CD14-positive monocyte (primary cell): ENCODE data around the gene KCNB1. TPM values are rescaled to one million over a fixed set of nuclear protein-coding genes. Genes with fewer than 3 reads are reported as not detected.

ENCODE experiments used
- DNase-seq, 3 donors: peaks; one replicate each; pipeline ENCODE4 v3.0.0-alpha.2; 2011 to 2022
- H2AFZ ChIP-seq: 2 replicates; pipeline ENCODE4 v1.6.0; 2012; ENCODE audit warnings: mild to moderate bottlenecking, low read depth, low read length, inconsistent platforms; ENCODE audit not compliant: insufficient read depth, poor library complexity, severe bottlenecking
- H3K27ac ChIP-seq, 2 donors: 1 replicate in 1 of 2; 2 replicates in 1 of 2; pipeline ENCODE4 v1.5.1; 2012 to 2013; ENCODE audit warnings: low read length in 2 of 2, control low read depth in 1 of 2, inconsistent platforms in 1 of 2, low read depth in 1 of 2, mild to moderate bottlenecking in 1 of 2
- H3K27me3 ChIP-seq, 2 donors: one replicate each; pipeline versions ENCODE4 v1.6.0 to v1.6.1; 2011 to 2013; ENCODE audit warnings: low read length in 2 of 2; ENCODE audit not compliant: control insufficient read depth in 2 of 2, insufficient read depth in 2 of 2
- H3K36me3 ChIP-seq, 2 donors: replicated peaks in 1 of 2; 1 replicate in 1 of 2; 2 replicates in 1 of 2; pipeline versions ENCODE4 v1.5.1 to v1.6.1; 2012 to 2013; ENCODE audit warnings: low read length in 2 of 2, control low read depth in 1 of 2, inconsistent platforms in 1 of 2, mild to moderate bottlenecking in 1 of 2; ENCODE audit not compliant: insufficient read depth in 2 of 2, control insufficient read depth in 1 of 2
- H3K4me1 ChIP-seq, 2 donors: 1 replicate in 1 of 2; 2 replicates in 1 of 2; pipeline versions ENCODE4 v1.5.1 to v1.6.1; 2012 to 2013; ENCODE audit warnings: low read length in 2 of 2, control low read depth in 1 of 2, inconsistent platforms in 1 of 2, mild to moderate bottlenecking in 1 of 2, moderate library complexity in 1 of 2; ENCODE audit not compliant: insufficient read depth in 2 of 2, control insufficient read depth in 1 of 2
- H3K4me2 ChIP-seq: replicated peaks from 2 replicates; pipeline ENCODE3; 2012; ENCODE audit warnings: low read length, moderate library complexity, mild to moderate bottlenecking; ENCODE audit not compliant: poor library complexity, severe bottlenecking; ENCODE audit errors: extremely low read depth
- H3K4me3 ChIP-seq, 3 experiments: fragments of 200-600 bp in 1 of 3; sonication (generic) in 1 of 3; replicated peaks in 1 of 3; 1 replicate in 2 of 3; 2 replicates in 1 of 3; pipeline ENCODE4 v1.5.1; 2011 to 2013; ENCODE audit warnings: low read length in 3 of 3, mild to moderate bottlenecking in 3 of 3, control low read depth in 2 of 3, low read depth in 2 of 3, inconsistent platforms in 1 of 3, moderate library complexity in 1 of 3
- H3K79me2 ChIP-seq: 2 replicates; pipeline ENCODE4 v1.6.0; 2012; ENCODE audit warnings: mild to moderate bottlenecking, control low read depth, inconsistent platforms, low read length, moderate library complexity; ENCODE audit not compliant: insufficient read depth
- H3K9ac ChIP-seq: 2 replicates; pipeline ENCODE4 v1.6.0; 2017; ENCODE audit warnings: low read length, mild to moderate bottlenecking; ENCODE audit not compliant: insufficient read depth, poor library complexity, severe bottlenecking
- H3K9me3 ChIP-seq, 2 donors: replicated peaks in 1 of 2; 1 replicate in 1 of 2; 2 replicates in 1 of 2; pipeline versions ENCODE4 v1.5.1 to v1.6.1; 2012 to 2013; ENCODE audit warnings: low read length in 2 of 2, control low read depth in 1 of 2; ENCODE audit not compliant: control insufficient read depth in 1 of 2, insufficient read depth in 1 of 2
- H4K20me1 ChIP-seq: 2 replicates; pipeline ENCODE4 v1.6.0; 2012; ENCODE audit warnings: mild to moderate bottlenecking, low read length, control low read depth, moderate library complexity; ENCODE audit not compliant: insufficient read depth
- H3K27ac Mint-ChIP-seq, 7 donors: one replicate each; pipeline ENCODE4 v1.8.0; 2020; ENCODE audit warnings: mild to moderate bottlenecking in 7 of 7, mixed read lengths in 7 of 7, moderate library complexity in 6 of 7, inconsistent platforms in 2 of 7
- H3K27me3 Mint-ChIP-seq, 3 donors: one replicate each; pipeline ENCODE4 v1.8.0; 2021 to 2022; ENCODE audit warnings: low read depth in 3 of 3, mild to moderate bottlenecking in 3 of 3, mixed read lengths in 3 of 3, moderate library complexity in 3 of 3, inconsistent platforms in 1 of 3
- H3K36me3 Mint-ChIP-seq, 2 donors: one replicate each; pipeline ENCODE4 v1.8.0; 2020; ENCODE audit warnings: mixed read lengths in 2 of 2, inconsistent platforms in 1 of 2, mild to moderate bottlenecking in 1 of 2
- H3K4me1 Mint-ChIP-seq: one replicate; pipeline ENCODE4 v1.8.0; 2020; ENCODE audit warnings: mild to moderate bottlenecking, mixed read lengths
- H3K4me3 Mint-ChIP-seq, 2 donors: one replicate each; pipeline ENCODE4 v1.8.0; 2020; ENCODE audit warnings: mild to moderate bottlenecking in 2 of 2, mixed read lengths in 2 of 2, moderate library complexity in 1 of 2
- H3K9me3 Mint-ChIP-seq, 7 donors: one replicate each; pipeline ENCODE4 v1.8.0; 2020 to 2022; ENCODE audit warnings: mixed read lengths in 7 of 7, mild to moderate bottlenecking in 6 of 7, moderate library complexity in 6 of 7, inconsistent platforms in 2 of 7
- WGBS: methylation state at CpG from one replicate; pipeline ENCODE4 v1.1.5; 2013; ENCODE audit warnings: missing lambda C conversion rate; ENCODE audit not compliant: insufficient coverage; 5-methylcytosine and 5-hydroxymethylcytosine counted together
- intact Hi-C, 2 donors: fragments of 100-400 bp; cut with micrococcal nuclease; formaldehyde crosslinking; loops; one replicate each; pipeline versions ENCODE4 v1.15.0 to v1.15.1; 2023
- polyA plus RNA-seq, 3 donors: library from polyadenylated mRNA; depleted of rRNA in 1 of 3; unstranded in 2 of 3; stranded (reverse) in 1 of 3; fragments of 300-500 nt in 2 of 3; fragments of >200 nt in 1 of 3; fragmentation: Illumina TruSeq in 2 of 3; gene quantifications; 1 replicate in 2 of 3; 2 replicates in 1 of 3; pipeline ENCODE4 v1.2.3, GENCODE V29; 2012 to 2021
- TF ChIP-seq, protein P1 (sequence below): fragments of 200-600 bp; IDR thresholded peaks from one replicate; pipeline ENCODE4 v1.8.0; 2022; ENCODE audit warnings: antibody characterized with exemption, mild to moderate bottlenecking

The KCNB1 gene
- polyA plus RNA-seq, 3 donors = not detected

DNA sequence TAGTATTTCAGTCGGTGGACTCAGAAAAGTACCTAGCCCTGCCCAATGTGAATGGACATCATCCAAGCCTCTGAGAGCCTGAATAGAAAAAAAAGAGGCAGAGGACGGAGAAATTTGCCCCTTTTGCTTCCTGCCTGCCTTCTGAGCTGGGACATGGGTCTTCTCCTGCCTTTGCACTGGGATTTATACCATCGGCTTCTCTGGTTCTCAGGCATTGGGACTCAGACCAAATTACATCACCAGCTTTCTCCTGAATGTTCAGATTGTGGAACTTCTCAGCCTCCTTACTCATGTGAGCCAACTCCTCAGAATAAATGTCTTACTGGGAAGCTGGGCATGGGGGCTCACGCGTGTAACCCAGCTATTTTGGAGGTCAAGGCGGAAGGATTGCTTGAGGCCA, 19.8 kb downstream of the KCNB1 start:
- Mint-ChIP-seq H3K27me3 (peaks cover 0 to 14% (median 13%) of the 10 kb centered on the region in 3 donors), H3K36me3 (no peaks in the 10 kb centered on the region), H3K27ac (no peak overlapping the region), H3K4me3 (no peak overlapping the region), H3K9me3 (peaks cover 0 to 2% (median 0%) of the 10 kb centered on the region in 7 donors), H3K4me1 (no peaks in the 10 kb centered on the region)
- H3K79me2 ChIP-seq = no peaks in the 10 kb centered on the region
- no peak overlapping the region for H2AFZ ChIP-seq
- no peaks in the 10 kb centered on the region for H3K4me1 ChIP-seq
- intact Hi-C loops = no loop called here
- TF ChIP-seq, protein P1, sequence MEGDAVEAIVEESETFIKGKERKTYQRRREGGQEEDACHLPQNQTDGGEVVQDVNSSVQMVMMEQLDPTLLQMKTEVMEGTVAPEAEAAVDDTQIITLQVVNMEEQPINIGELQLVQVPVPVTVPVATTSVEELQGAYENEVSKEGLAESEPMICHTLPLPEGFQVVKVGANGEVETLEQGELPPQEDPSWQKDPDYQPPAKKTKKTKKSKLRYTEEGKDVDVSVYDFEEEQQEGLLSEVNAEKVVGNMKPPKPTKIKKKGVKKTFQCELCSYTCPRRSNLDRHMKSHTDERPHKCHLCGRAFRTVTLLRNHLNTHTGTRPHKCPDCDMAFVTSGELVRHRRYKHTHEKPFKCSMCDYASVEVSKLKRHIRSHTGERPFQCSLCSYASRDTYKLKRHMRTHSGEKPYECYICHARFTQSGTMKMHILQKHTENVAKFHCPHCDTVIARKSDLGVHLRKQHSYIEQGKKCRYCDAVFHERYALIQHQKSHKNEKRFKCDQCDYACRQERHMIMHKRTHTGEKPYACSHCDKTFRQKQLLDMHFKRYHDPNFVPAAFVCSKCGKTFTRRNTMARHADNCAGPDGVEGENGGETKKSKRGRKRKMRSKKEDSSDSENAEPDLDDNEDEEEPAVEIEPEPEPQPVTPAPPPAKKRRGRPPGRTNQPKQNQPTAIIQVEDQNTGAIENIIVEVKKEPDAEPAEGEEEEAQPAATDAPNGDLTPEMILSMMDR = no peak
- H4K20me1 ChIP-seq = no peaks in the 10 kb centered on the region
- H3K9ac ChIP-seq = no peak overlapping the region
- DNase-seq = no peak
- no peak overlapping the region for H3K27ac ChIP-seq
- no peak overlapping the region for H3K4me2 ChIP-seq
- H3K9me3 ChIP-seq = no peaks in the 10 kb centered on the region
- 83% methylated on average over 3 of the region's 6 CpGs for WGBS
- no peaks in the 10 kb centered on the region for H3K27me3 ChIP-seq
- no peaks in the 10 kb centered on the region for H3K36me3 ChIP-seq
- no peak overlapping the region for H3K4me3 ChIP-seq

DNA sequence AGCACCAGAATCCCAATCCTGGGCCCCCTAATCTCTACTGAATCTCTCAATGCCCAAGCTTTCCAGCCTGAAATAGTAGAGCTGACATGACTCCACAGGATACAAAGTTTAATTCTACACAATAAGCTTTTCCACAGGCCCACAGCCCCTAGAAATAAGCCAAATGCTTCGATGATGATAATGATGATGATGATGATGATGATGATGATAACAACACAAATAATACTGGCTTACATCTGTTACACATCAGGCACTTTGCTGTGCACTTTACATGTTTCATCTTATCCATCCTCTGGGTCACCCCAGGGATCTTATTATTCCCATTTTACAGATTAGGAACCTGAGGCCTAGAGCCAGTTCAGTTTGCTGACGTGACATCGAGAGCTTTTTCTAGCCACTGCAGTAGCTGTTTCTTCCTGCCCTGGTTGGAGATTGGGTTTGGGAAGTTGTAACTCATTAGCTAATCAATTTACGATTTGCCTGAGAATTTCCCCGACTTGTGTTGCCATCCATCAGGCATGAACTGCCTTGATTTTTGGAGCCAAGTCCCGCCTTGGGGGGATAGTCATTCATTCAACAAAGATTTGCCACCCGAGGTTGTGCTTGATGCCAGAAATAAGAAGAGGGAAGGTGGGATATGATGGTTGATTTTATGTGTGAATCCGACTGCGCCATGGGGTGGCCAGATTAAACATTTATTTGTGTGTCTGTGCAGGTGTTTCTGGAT, 20.4 kb downstream of the KCNB1 start:
- H3K79me2 ChIP-seq = no peaks in the 10 kb centered on the region
- H3K36me3 ChIP-seq = no peaks in the 10 kb centered on the region
- H4K20me1 ChIP-seq = no peaks in the 10 kb centered on the region
- TF ChIP-seq, protein P1 = no peak
- Mint-ChIP-seq H3K4me3 (no peak overlapping the region), H3K27ac (no peak overlapping the region), H3K27me3 (peaks cover 0 to 14% (median 13%) of the 10 kb centered on the region in 3 donors), H3K4me1 (no peaks in the 10 kb centered on the region), H3K36me3 (no peaks in the 10 kb centered on the region), H3K9me3 (peaks cover 0 to 2% (median 0%) of the 10 kb centered on the region in 7 donors)
- no peaks in the 10 kb centered on the region for H3K4me1 ChIP-seq
- intact Hi-C loops = no loop called here
- H3K27ac ChIP-seq = no peak overlapping the region
- no peaks in the 10 kb centered on the region for H3K9me3 ChIP-seq
- no peak overlapping the region for H3K4me3 ChIP-seq
- no peaks in the 10 kb centered on the region for H3K27me3 ChIP-seq
- H3K9ac ChIP-seq = no peak overlapping the region
- H2AFZ ChIP-seq = no peak overlapping the region
- no peak overlapping the region for H3K4me2 ChIP-seq
- DNase-seq = no peak
- WGBS = 82% methylated on average over 6 of the region's 9 CpGs
